GM23338 (cell line): Measurements from ENCODE around the gene MTREX. TPM values are rescaled to one million over a fixed set of nuclear protein-coding genes. Genes with fewer than 3 reads are reported as not detected.

Experiments
- ATAC-seq: fragments of 200-7000 bp; cut with Tn5 transposase; 3 replicates; pipeline ENCODE4 v1.9.1; 2020
- DNase-seq: peaks from one replicate; pipeline ENCODE4 v3.0.0-alpha.2; 2015; ENCODE audit warnings: low spot score
- H2AFZ ChIP-seq: fragments of 200-600 bp; sonication (generic); 2 replicates; pipeline ENCODE4 v1.8.0; 2016; ENCODE audit warnings: antibody characterized with exemption, mild to moderate bottlenecking, moderate library complexity
- H3F3A ChIP-seq: fragments of 200-600 bp; sonication (generic); replicated peaks from 2 replicates; pipeline ENCODE4 v1.8.0; 2017; ENCODE audit warnings: antibody characterized with exemption, mixed run types, low read depth
- H3K27ac ChIP-seq: fragments of 200-600 bp; sonication (generic); 2 replicates; pipeline ENCODE4 v1.6.1; 2016; ENCODE audit warnings: low read depth
- H3K27me3 ChIP-seq: fragments of 200-600 bp; sonication (generic); 2 replicates; pipeline ENCODE4 v1.8.0; 2016; ENCODE audit warnings: mild to moderate bottlenecking, mixed run types, moderate library complexity; ENCODE audit not compliant: insufficient read depth
- H3K36me3 ChIP-seq: fragments of 200-600 bp; sonication (generic); 2 replicates; pipeline ENCODE4 v1.8.0; 2016; ENCODE audit warnings: mild to moderate bottlenecking; ENCODE audit not compliant: insufficient read depth
- H3K4me1 ChIP-seq: fragments of 200-600 bp; sonication (generic); 2 replicates; pipeline ENCODE4 v1.8.0; 2016; ENCODE audit warnings: mild to moderate bottlenecking, moderate library complexity; ENCODE audit not compliant: insufficient read depth
- H3K4me2 ChIP-seq: fragments of 200-600 bp; sonication (generic); 2 replicates; pipeline ENCODE4 v1.7.1; 2017; ENCODE audit warnings: mixed run types
- H3K4me3 ChIP-seq: fragments of 200-600 bp; sonication (generic); 2 replicates; pipeline ENCODE4 v1.6.1; 2016; ENCODE audit warnings: mixed run types
- H3K79me2 ChIP-seq: fragments of 200-600 bp; sonication (generic); replicated peaks from 2 replicates; pipeline ENCODE4 v1.8.0; 2017; ENCODE audit warnings: mild to moderate bottlenecking; ENCODE audit not compliant: insufficient read depth
- H3K9me2 ChIP-seq: fragments of 200-600 bp; sonication (generic); 2 replicates; pipeline ENCODE4 v1.8.0; 2017; ENCODE audit not compliant: insufficient read depth
- H4K20me1 ChIP-seq: fragments of 200-600 bp; sonication (generic); replicated peaks from 2 replicates; pipeline ENCODE4 v1.8.0; 2017; ENCODE audit warnings: mild to moderate bottlenecking; ENCODE audit not compliant: insufficient read depth
- H3K27ac Mint-ChIP-seq: 2 replicates; pipeline ENCODE4 v1.8.0; 2020; ENCODE audit warnings: inconsistent platforms, mild to moderate bottlenecking, moderate library complexity, mixed read lengths
- H3K27me3 Mint-ChIP-seq: 3 replicates; pipeline ENCODE4 v1.8.0; 2022; ENCODE audit warnings: low read depth, mild to moderate bottlenecking, moderate library complexity, mixed read lengths, inconsistent platforms; ENCODE audit not compliant: insufficient read depth, poor library complexity
- H3K36me3 Mint-ChIP-seq: 3 replicates; pipeline ENCODE4 v1.8.0; 2021; ENCODE audit warnings: low read depth, mild to moderate bottlenecking, inconsistent platforms, moderate library complexity, mixed read lengths
- H3K4me1 Mint-ChIP-seq: 3 replicates; pipeline ENCODE4 v1.8.0; 2020; ENCODE audit warnings: mild to moderate bottlenecking, inconsistent platforms, mixed read lengths
- H3K4me3 Mint-ChIP-seq: 3 replicates; pipeline ENCODE4 v1.8.0; 2021; ENCODE audit warnings: moderate library complexity, mild to moderate bottlenecking, inconsistent platforms, mixed read lengths
- H3K9me3 Mint-ChIP-seq: 3 replicates; pipeline ENCODE4 v1.8.0; 2020; ENCODE audit warnings: moderate library complexity, mild to moderate bottlenecking, inconsistent platforms, mixed read lengths
- CREB1 ChIP-seq: fragments of 250-450 bp; sonication (Bioruptor Pico); IDR thresholded peaks from 2 replicates; pipeline ENCODE4 v1.5.0; 2020; ENCODE audit warnings: low read depth, mild to moderate bottlenecking, moderate library complexity
- EZH2 ChIP-seq: fragments of 200-600 bp; sonication (generic); IDR thresholded peaks from one replicate; pipeline ENCODE4 v1.8.0; 2017; ENCODE audit warnings: antibody characterized with exemption, mild to moderate bottlenecking, low read depth; ENCODE audit not compliant: unreplicated experiment
- EZH2phosphoT487 ChIP-seq: fragments of 200-600 bp; sonication (generic); IDR thresholded peaks from one replicate; pipeline ENCODE4 v1.8.1; 2018; ENCODE audit warnings: antibody characterized with exemption; ENCODE audit not compliant: unreplicated experiment
- REST ChIP-seq: IDR thresholded peaks from one replicate; pipeline ENCODE4 v1.6.1; 2018; ENCODE audit warnings: antibody characterized with exemption; ENCODE audit not compliant: unreplicated experiment
- ZNF114 ChIP-seq: fragments of 250-450 bp; sonication (Bioruptor Pico); IDR thresholded peaks from 2 replicates; pipeline ENCODE4 v1.5.0; 2020; ENCODE audit warnings: mild to moderate bottlenecking, moderate library complexity
- ZNF331 ChIP-seq: fragments of 250-450 bp; sonication (Bioruptor Pico); IDR thresholded peaks from 2 replicates; pipeline ENCODE4 v1.5.0; 2020; ENCODE audit warnings: low read depth, mild to moderate bottlenecking, moderate library complexity
- polyA plus RNA-seq: library from polyadenylated mRNA; unstranded; fragments of >200 nt; fragmentation: Nextera tagmentation; extraction: Ambion mirVana; gene quantifications from 2 replicates; pipeline ENCODE4 v1.2.1, GENCODE V29; 2016
- total RNA-seq: library from RNA; depleted of rRNA; stranded (reverse); fragments of >200 nt; shearing (Covaris generic); gene quantifications from 2 replicates; pipeline ENCODE4 v1.2.3, GENCODE V29; 2014
- TF ChIP-seq, protein P1 (sequence below), 2 experiments: fragments of 200-600 bp in 1 of 2; sonication (generic) in 1 of 2; conservative IDR thresholded peaks; 2 replicates each; pipeline versions ENCODE4 v1.5.1 to v1.6.1; 2016 to 2017; ENCODE audit warnings: antibody characterized with exemption in 2 of 2, low read depth in 2 of 2, mild to moderate bottlenecking in 2 of 2, moderate library complexity in 1 of 2
- TF ChIP-seq, protein P2 (sequence below): IDR thresholded peaks from 2 replicates; pipeline ENCODE4 v1.6.1; 2016; ENCODE audit warnings: antibody characterized with exemption

The MTREX gene
- total and polyA plus RNA-seq, 2 experiments from 2014 or later: 47.5 to 94.9 TPM

DNA sequence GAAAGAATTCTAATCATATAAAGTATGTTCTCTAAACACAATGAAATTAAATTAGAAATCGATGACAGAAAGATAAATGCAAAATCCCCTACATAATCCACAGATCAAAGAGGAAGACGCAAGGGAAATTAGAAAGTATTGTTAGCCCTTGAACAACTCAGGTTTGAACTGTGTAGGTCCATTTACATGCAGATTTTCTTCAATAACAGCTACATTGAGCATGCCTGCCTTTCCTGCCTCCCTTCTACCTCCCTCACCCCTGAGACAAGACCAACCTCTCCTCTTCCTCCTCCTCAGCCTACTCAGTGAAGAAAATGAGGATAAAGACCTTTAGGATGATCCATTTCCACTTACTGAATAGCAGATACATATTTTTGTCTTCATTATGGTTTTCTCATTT, 151.8 kb downstream of the MTREX start (continued):
- TF ChIP-seq, protein P1, sequence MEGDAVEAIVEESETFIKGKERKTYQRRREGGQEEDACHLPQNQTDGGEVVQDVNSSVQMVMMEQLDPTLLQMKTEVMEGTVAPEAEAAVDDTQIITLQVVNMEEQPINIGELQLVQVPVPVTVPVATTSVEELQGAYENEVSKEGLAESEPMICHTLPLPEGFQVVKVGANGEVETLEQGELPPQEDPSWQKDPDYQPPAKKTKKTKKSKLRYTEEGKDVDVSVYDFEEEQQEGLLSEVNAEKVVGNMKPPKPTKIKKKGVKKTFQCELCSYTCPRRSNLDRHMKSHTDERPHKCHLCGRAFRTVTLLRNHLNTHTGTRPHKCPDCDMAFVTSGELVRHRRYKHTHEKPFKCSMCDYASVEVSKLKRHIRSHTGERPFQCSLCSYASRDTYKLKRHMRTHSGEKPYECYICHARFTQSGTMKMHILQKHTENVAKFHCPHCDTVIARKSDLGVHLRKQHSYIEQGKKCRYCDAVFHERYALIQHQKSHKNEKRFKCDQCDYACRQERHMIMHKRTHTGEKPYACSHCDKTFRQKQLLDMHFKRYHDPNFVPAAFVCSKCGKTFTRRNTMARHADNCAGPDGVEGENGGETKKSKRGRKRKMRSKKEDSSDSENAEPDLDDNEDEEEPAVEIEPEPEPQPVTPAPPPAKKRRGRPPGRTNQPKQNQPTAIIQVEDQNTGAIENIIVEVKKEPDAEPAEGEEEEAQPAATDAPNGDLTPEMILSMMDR (conservative IDR thresholded peaks at IDR 0.05; ENCODE audit: low read depth in 2 of 2): no peak
- TF ChIP-seq, protein P2, sequence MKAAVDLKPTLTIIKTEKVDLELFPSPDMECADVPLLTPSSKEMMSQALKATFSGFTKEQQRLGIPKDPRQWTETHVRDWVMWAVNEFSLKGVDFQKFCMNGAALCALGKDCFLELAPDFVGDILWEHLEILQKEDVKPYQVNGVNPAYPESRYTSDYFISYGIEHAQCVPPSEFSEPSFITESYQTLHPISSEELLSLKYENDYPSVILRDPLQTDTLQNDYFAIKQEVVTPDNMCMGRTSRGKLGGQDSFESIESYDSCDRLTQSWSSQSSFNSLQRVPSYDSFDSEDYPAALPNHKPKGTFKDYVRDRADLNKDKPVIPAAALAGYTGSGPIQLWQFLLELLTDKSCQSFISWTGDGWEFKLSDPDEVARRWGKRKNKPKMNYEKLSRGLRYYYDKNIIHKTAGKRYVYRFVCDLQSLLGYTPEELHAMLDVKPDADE: no peak

- no peak for ATAC-seq
Measured at GRCh38 chr5:55463613-55464012, 155.8 kb downstream of the MTREX start.

More at GRCh38 chr5:55463613-55464012, 155.8 kb downstream of the MTREX start:
- H3K4me1 ChIP-seq: peaks cover 25% of the 10 kb centered on the region
- H4K20me1 ChIP-seq: no peaks in the 10 kb centered on the region; the same call in 1 of the 2 replicates
- H3K4me3 Mint-ChIP-seq: no peak overlapping the region
- H3K9me2 ChIP-seq: no peaks in the 10 kb centered on the region
- no peak overlapping the region for H3K4me2 ChIP-seq
- no peaks in the 10 kb centered on the region for H3K27me3 ChIP-seq
- H3K79me2 ChIP-seq: peaks cover 51% of the 10 kb centered on the region
- H3F3A ChIP-seq: no peaks in the 10 kb centered on the region
- H3K27me3 Mint-ChIP-seq: peaks cover 2% of the 10 kb centered on the region
- DNase-seq: no peak
- H3K27ac Mint-ChIP-seq: no peak overlapping the region
- H3K36me3 Mint-ChIP-seq: peaks cover 30% of the 10 kb centered on the region; the same call in 2 of the 3 replicates
- TF ChIP-seq ZNF114 (CRISPR knock-in tag) (no peak), CREB1 (CRISPR knock-in tag) (no peak), ZNF331 (no peak), EZH2 (no peak), EZH2phosphoT487 (no peak), REST (no peak)
- H2AFZ ChIP-seq: no peak overlapping the region
- H3K4me3 ChIP-seq: no peak overlapping the region
- H3K27ac ChIP-seq: peak overlapping the region; percentile 27; the same call in 1 of the 2 replicates
- H3K4me1 Mint-ChIP-seq: peaks cover 29% of the 10 kb centered on the region
- H3K9me3 Mint-ChIP-seq: no peaks in the 10 kb centered on the region
- H3K36me3 ChIP-seq: no peaks in the 10 kb centered on the region
